ENCODE data around the gene ANKRD17. TPM values are rescaled to one million over a fixed set of nuclear protein-coding genes. Genes with fewer than 3 reads are reported as not detected.

The ANKRD17 gene
- total and polyA plus RNA-seq, 2 donors (not counting 3 experiments of a cell fraction or from before 2014, with no cell fraction given) = 33.3 to 64.4 TPM

- BruUV-seq (replicated peaks) = no TSS peak
Observed at GRCh38 chr4:73104695-73105094, 153.9 kb downstream of the ANKRD17 start.

More at GRCh38 chr4:73104695-73105094, 153.9 kb downstream of the ANKRD17 start:
- H3K79me2 ChIP-seq (ENCODE audit: control insufficient read depth, insufficient read depth, low read length) = no peaks in the 10 kb centered on the region
- no peak overlapping the region for H3K27ac ChIP-seq (ENCODE audit: insufficient read depth, low read depth, low read length)
- H3K36me3 ChIP-seq (ENCODE audit: control insufficient read depth in 2 of 2, extremely low read depth in 1 of 2, insufficient read depth in 2 of 2, low read length in 2 of 2) = peaks cover 2 to 11% of the 10 kb centered on the region in 2 experiments
- H3K4me3 ChIP-seq (replicated peaks in 1 of 3; ENCODE audit: insufficient read depth in 1 of 3, low read depth in 1 of 3, low read length in 3 of 3) = no peak overlapping the region
- no peaks in the 10 kb centered on the region for H3K4me1 ChIP-seq (ENCODE audit: control insufficient read depth, extremely low read depth, insufficient read depth, low read length)
- no peak for TF ChIP-seq FOS (IDR thresholded peaks at IDR 0.05; ENCODE audit: borderline replicate concordance, insufficient read depth, low read length)
- TF ChIP-seq CTCF (IDR thresholded peaks at IDR 0.05; ENCODE audit: extremely low read depth in 1 of 2, insufficient read depth in 1 of 2, low read depth in 1 of 2, low read length in 2 of 2) = no peak
- no peak for TF ChIP-seq MAX (IDR thresholded peaks at IDR 0.05; ENCODE audit: insufficient read depth, insufficient read length)
- TF ChIP-seq MYC (IDR thresholded peaks at IDR 0.05; ENCODE audit: low read depth, low read length) = no peak
- TF ChIP-seq POLR2A (IDR thresholded peaks at IDR 0.05; ENCODE audit: low read depth, low read length) = no peak
- no peak for TF ChIP-seq JUN (IDR thresholded peaks at IDR 0.05; ENCODE audit: borderline replicate concordance, insufficient read depth, insufficient read length, low read depth)
- TF ChIP-seq POLR2AphosphoS5 (IDR thresholded peaks at IDR 0.05; ENCODE audit: insufficient read depth, low read depth, low read length) = no peak
- TF ChIP-seq GATA2 (IDR thresholded peaks at IDR 0.05; ENCODE audit: insufficient read depth, insufficient read length, low read depth, low read length) = no peak
- no peak for TF ChIP-seq EZH2 (IDR thresholded peaks at IDR 0.05; ENCODE audit: borderline replicate concordance, low read depth, low read length, severe bottlenecking)
- intact Hi-C loops (cut with micrococcal nuclease) = no loop called here
- FAIRE-seq = no peak
- no peaks in the 10 kb centered on the region for H3K9me1 ChIP-seq (replicated peaks; ENCODE audit: control insufficient read depth, extremely low read depth, insufficient read depth, low read length)
- no peak for DNase-seq (ENCODE audit: low read depth, low spot score)
- H3K9me3 ChIP-seq (replicated peaks; ENCODE audit: control insufficient read depth, insufficient read depth, low read length) = no peaks in the 10 kb centered on the region
- no peak overlapping the region for H2AFZ ChIP-seq (ENCODE audit: low read depth, low read length)
- no peak overlapping the region for H3K9ac ChIP-seq (replicated peaks; ENCODE audit: extremely low read depth, insufficient read depth, low read length)
- dilution Hi-C loops (cut with MboI; ENCODE audit: extremely low pct_ligation_motif_present, low sequenced_read_pairs) = no loop called here
- H3K27me3 ChIP-seq (ENCODE audit: control insufficient read depth in 2 of 2, insufficient read depth in 2 of 2, low read length in 2 of 2) = no peaks in the 10 kb centered on the region
- H4K20me1 ChIP-seq (replicated peaks; ENCODE audit: control insufficient read depth, extremely low read depth, insufficient read depth, low read length) = no peaks in the 10 kb centered on the region
- H3K4me2 ChIP-seq (ENCODE audit: insufficient read depth, low read length) = no peak overlapping the region
- CTCF ChIA-PET = interaction anchor here (0.5 to 0.6 kb wide), 2 partner anchors 40 to 549 kb away, joined by 3 to 4 read pairs; no protein-coding TSS in a partner anchor
- POLR2A ChIA-PET = interaction anchor here (0.6 kb wide), 1 partner anchor 25 kb away, joined by 3 read pairs; no protein-coding TSS in a partner anchor
